Central memory CD8-positive, alpha-beta T cell (primary cell): ENCODE measurements around the gene MLPH.
A peak's percentile ranks its signal among the peaks of the same experiment; 100 is the strongest.
"Not testable (repeated sequence)": the region's sequence is repeated elsewhere in the genome, so short reads cannot be mapped to it uniquely, and the experiment has no call there.

Experiments used
- ATAC-seq: fragments of 150-1000 bp; cut with Tn5 transposase; replicated peaks from 2 replicates; pipeline ENCODE4 v1.10.0; 2022; ENCODE audit warnings: mild to moderate bottlenecking, moderate FRiP score, moderate number of reproducible peaks; ENCODE audit not compliant: poor library complexity, severe bottlenecking; ENCODE audit errors: extremely low read depth
- DNase-seq, 2 donors: peaks; one replicate each; pipeline ENCODE4 v3.0.0; 2021; ENCODE audit warnings: low spot score in 2 of 2
- H3K27ac Mint-ChIP-seq: one replicate; pipeline ENCODE4 v1.8.0; 2022; ENCODE audit warnings: low read depth, mild to moderate bottlenecking, moderate library complexity, mixed read lengths
- H3K27me3 Mint-ChIP-seq: one replicate; pipeline ENCODE4 v1.8.0; 2022; ENCODE audit warnings: mixed read lengths
- H3K36me3 Mint-ChIP-seq: one replicate; pipeline ENCODE4 v1.8.0; 2022; ENCODE audit warnings: mild to moderate bottlenecking, moderate library complexity, mixed read lengths; ENCODE audit not compliant: insufficient read depth
- H3K4me1 Mint-ChIP-seq: one replicate; pipeline ENCODE4 v1.8.0; 2022; ENCODE audit warnings: mixed read lengths
- H3K4me3 Mint-ChIP-seq: one replicate; pipeline ENCODE4 v1.8.0; 2022; ENCODE audit warnings: mild to moderate bottlenecking, moderate library complexity, mixed read lengths
- H3K9me3 Mint-ChIP-seq: one replicate; pipeline ENCODE4 v1.8.0; 2022; ENCODE audit warnings: mixed read lengths

Gene MLPH

DNA sequence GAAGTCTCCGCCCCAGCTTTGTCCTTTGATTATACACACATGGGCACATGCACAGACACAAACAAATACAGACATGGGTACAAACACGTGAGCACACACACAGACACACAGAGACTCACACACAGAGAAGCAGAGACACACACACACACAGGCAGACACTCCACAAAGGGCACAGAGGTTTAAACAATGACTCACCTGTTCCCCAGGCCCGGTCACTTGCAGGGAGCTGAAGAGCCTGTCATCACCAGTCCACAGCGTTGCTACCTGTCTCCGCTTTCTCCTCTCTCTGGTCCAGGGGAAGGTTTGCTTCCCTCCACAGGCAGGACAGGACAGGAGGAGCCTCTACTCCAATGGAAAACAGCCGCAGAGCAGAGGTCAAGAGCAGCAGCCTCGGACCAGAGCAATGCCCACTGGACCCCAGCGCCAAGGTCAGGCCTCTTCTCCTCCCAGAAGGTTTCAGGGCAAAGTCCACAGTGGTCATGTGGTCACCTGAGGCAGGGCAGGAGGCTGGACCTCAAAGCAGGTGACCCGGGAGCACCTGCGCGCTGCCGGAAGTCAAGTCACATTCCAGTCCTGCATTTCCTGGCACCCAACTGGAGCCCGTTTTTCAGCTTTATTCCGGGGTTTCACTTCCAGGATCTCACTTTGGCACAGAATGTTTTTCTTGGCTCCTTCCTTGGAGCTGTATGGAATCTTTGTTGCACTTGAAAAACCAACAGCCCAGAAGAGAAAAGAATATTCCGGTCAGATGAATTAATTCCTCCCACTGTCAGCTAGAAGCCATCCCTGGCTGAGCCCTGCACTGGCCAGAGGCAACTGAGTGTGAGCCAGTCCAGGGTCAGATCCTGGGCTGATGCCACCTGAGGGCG, 103.5 kb downstream of the MLPH start, which contains the start of gene RAB17:
Gene RAB17, minus strand, starts transcription at position 463 of the 869 bp plus-strand sequence. CDS start 4,580 bp downstream, outside the sequence.
- DNase-seq (no peak), ATAC-seq (no peak)
- H3K4me3 Mint-ChIP-seq = no peak within 1 kb of the TSS
- H3K27me3 Mint-ChIP-seq = peaks cover 37% of the 10 kb centered on the region
- no peaks in the 10 kb centered on the region for H3K9me3 Mint-ChIP-seq
- H3K27ac Mint-ChIP-seq = no peak within 1 kb of the TSS
- H3K36me3 Mint-ChIP-seq = no peaks in the 10 kb centered on the region
- peaks cover 6% of the 10 kb centered on the region for H3K4me1 Mint-ChIP-seq

GRCh38 chr2:237591141-237591881, 104.3 kb downstream of the MLPH start:
- ATAC-seq (no peak), DNase-seq (no peak)
- peaks cover 6% of the 10 kb centered on the region for H3K4me1 Mint-ChIP-seq

GRCh38 chr2:237592425-237592980, 105.5 kb downstream of the MLPH start:
- ATAC-seq (no peak), DNase-seq (no peak)
- Mint-ChIP-seq H3K4me1 (peaks cover 6% of the 10 kb centered on the region), H3K27ac (no peak overlapping the region), H3K27me3 (peaks cover 19% of the 10 kb centered on the region), H3K9me3 (no peaks in the 10 kb centered on the region), H3K36me3 (no peaks in the 10 kb centered on the region), H3K4me3 (no peak overlapping the region)

More at GRCh38 chr2:237591141-237591881, 104.3 kb downstream of the MLPH start:
- peaks cover 30% of the 10 kb centered on the region for H3K27me3 Mint-ChIP-seq
- no peak overlapping the region for H3K4me3 Mint-ChIP-seq
- no peaks in the 10 kb centered on the region for H3K36me3 Mint-ChIP-seq
- H3K27ac Mint-ChIP-seq = no peak overlapping the region
- H3K9me3 Mint-ChIP-seq = no peaks in the 10 kb centered on the region

- DNase-seq = no peak
- ATAC-seq = no peak
- Mint-ChIP-seq H3K36me3 (no peaks in the 10 kb centered on the region), H3K27ac (no peak overlapping the region), H3K4me1 (peaks cover 11% of the 10 kb centered on the region), H3K4me3 (no peak overlapping the region), H3K27me3 (peaks cover 16% of the 10 kb centered on the region), H3K9me3 (no peaks in the 10 kb centered on the region)
Measured at GRCh38 chr2:237593036-237593435, 106.0 kb downstream of the MLPH start.

DNA sequence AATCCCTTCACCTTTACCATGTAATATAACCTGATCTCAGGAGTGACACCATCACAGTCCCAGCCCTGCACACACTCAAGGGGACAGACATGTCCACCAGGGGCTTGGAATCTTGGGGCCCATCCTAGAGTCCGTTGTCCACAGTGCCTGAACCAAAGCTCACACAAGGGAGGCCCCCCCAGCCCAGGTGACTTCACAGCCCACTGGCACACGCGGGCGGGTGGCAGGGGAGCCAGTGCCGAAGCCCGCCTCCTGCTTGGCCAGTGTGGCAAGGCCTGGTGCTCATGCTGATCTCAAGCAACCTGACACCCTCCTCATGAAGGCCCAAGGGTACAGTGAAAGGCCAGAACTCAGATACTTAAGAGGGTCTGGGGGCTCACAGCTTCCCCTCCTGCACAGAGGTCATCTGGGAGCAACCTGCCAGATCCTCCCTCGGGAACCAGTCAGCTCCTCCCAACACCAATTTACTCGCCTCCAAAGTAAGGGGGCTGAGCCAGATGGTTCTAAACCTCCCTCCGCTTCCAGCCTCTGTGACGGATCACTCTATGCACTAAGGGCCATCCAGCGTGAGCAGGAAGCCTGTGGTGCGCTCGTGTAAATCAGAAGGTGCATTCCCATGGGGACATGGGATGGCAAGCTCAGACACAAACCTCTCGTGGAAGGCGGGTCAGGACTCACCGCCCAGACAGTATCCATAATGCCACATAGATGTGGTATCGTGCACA, 106.7 kb downstream of the MLPH start:
- ATAC-seq = no peak
- Mint-ChIP-seq H3K36me3 (no peaks in the 10 kb centered on the region), H3K4me1 (peaks cover 12% of the 10 kb centered on the region), H3K4me3 (no peak overlapping the region), H3K27ac (no peak overlapping the region), H3K27me3 (peaks cover 16% of the 10 kb centered on the region), H3K9me3 (no peaks in the 10 kb centered on the region)
- no peak for DNase-seq

- no peak overlapping the region for H3K27ac Mint-ChIP-seq
- peaks cover 12% of the 10 kb centered on the region for H3K4me1 Mint-ChIP-seq
- H3K36me3 Mint-ChIP-seq = no peaks in the 10 kb centered on the region
- no peak overlapping the region for H3K4me3 Mint-ChIP-seq
- ATAC-seq = no peak
- H3K27me3 Mint-ChIP-seq = peaks cover 12% of the 10 kb centered on the region
- H3K9me3 Mint-ChIP-seq = no peaks in the 10 kb centered on the region
- DNase-seq = no peak
Measured at GRCh38 chr2:237594514-237594871, 107.4 kb downstream of the MLPH start.

- H3K27ac Mint-ChIP-seq, DNase-seq, H3K36me3 Mint-ChIP-seq, ATAC-seq, H3K27me3 Mint-ChIP-seq, H3K4me3 Mint-ChIP-seq, H3K9me3 Mint-ChIP-seq: not testable (repeated sequence)
- H3K4me1 Mint-ChIP-seq = peaks cover 12% of the 10 kb centered on the region
Measured at GRCh38 chr2:237595829-237596519, 108.9 kb downstream of the MLPH start.

GRCh38 chr2:237596520-237597195, 109.6 kb downstream of the MLPH start:
- H3K4me3 Mint-ChIP-seq = no peak overlapping the region
- H3K27ac Mint-ChIP-seq = no peak overlapping the region
- no peaks in the 10 kb centered on the region for H3K36me3 Mint-ChIP-seq
- no peak for ATAC-seq
- no peaks in the 10 kb centered on the region for H3K27me3 Mint-ChIP-seq
- no peak for DNase-seq
- peaks cover 8% of the 10 kb centered on the region for H3K4me1 Mint-ChIP-seq
- H3K9me3 Mint-ChIP-seq = no peaks in the 10 kb centered on the region

- no peaks in the 10 kb centered on the region for H3K9me3 Mint-ChIP-seq
- no peaks in the 10 kb centered on the region for H3K36me3 Mint-ChIP-seq
- DNase-seq (no peak), ATAC-seq (no peak)
- no peaks in the 10 kb centered on the region for H3K27me3 Mint-ChIP-seq
- H3K4me3 Mint-ChIP-seq = no peak overlapping the region
- peaks cover 6% of the 10 kb centered on the region for H3K4me1 Mint-ChIP-seq
- H3K27ac Mint-ChIP-seq = peak overlapping the region; percentile 63
Measured at GRCh38 chr2:237597196-237598145, 110.4 kb downstream of the MLPH start.

DNA sequence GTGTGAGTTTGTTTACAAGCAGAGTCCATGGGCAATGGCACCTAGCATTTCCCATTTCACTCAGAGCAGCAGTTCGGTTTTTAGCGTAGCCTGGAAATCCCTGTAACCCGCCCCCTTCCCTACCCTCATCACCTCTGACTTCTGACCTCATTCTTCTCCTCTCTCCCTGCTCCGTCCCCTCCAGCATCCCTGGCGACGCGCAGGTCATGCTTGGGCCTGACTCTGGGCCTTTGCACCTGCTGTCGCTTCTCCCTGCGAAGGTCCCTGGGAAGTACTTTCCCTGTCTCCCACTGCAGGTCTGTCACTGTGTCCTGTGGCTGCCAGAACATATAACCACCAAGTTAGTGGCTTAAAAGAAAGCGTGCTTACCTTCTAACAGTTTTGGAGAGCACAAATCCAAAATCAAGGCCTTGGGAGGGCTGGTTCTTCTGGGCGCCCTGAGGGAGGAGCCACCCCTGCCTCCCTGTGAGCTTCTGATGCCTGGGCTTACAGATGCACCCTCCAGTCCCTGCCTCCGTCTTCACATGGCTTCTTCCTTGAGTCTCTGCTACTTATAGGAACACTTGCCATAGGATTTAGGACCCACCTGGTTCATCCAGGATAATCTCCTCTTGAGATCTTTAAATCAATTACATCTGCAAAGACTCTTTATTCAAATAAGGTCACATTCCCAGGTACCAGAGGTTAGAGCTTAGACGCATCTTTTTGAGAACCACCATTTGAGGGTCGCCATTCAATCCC, 111.6 kb downstream of the MLPH start:
- Mint-ChIP-seq H3K27ac (peak overlapping the region; percentile 63), H3K4me1 (peaks cover 16% of the 10 kb centered on the region), H3K36me3 (no peaks in the 10 kb centered on the region), H3K27me3 (no peaks in the 10 kb centered on the region), H3K9me3 (no peaks in the 10 kb centered on the region), H3K4me3 (no peak overlapping the region)
- ATAC-seq = no peak
- DNase-seq = no peak
